Mesenteric fat pad (tissue), 1 donor: Measurements from ENCODE around the gene NAALADL1. TPM values are rescaled to one million over a fixed set of nuclear protein-coding genes. Genes with fewer than 3 reads are reported as not detected.

Experiments
- DNase-seq: peaks from one replicate; pipeline ENCODE4 v3.0.0-alpha.2; 2020; ENCODE audit warnings: low spot score
- long read RNA-seq: library from polyadenylated mRNA; unstranded; transcript quantifications from one replicate; pipeline ENCODE4 v2.0.0, GENCODE V29; 2020
- total RNA-seq: library from RNA; stranded (reverse); fragmentation: NEBNext Ultra II Directional; extraction: Animal tissue kit (Norgen Biotek cat#: 25700); gene quantifications from one replicate; pipeline ENCODE4 v1.2.1, GENCODE V29; 2021
- donor health status: DM: yes; HTN: yes; CAD: no.

The NAALADL1 gene, protein sequence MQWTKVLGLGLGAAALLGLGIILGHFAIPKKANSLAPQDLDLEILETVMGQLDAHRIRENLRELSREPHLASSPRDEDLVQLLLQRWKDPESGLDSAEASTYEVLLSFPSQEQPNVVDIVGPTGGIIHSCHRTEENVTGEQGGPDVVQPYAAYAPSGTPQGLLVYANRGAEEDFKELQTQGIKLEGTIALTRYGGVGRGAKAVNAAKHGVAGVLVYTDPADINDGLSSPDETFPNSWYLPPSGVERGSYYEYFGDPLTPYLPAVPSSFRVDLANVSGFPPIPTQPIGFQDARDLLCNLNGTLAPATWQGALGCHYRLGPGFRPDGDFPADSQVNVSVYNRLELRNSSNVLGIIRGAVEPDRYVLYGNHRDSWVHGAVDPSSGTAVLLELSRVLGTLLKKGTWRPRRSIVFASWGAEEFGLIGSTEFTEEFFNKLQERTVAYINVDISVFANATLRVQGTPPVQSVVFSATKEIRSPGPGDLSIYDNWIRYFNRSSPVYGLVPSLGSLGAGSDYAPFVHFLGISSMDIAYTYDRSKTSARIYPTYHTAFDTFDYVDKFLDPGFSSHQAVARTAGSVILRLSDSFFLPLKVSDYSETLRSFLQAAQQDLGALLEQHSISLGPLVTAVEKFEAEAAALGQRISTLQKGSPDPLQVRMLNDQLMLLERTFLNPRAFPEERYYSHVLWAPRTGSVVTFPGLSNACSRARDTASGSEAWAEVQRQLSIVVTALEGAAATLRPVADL
- total RNA-seq: 15.2 TPM
- long read RNA-seq, partial matches to known transcripts: 6 of 32 reads
- long read RNA-seq, other reads (novel, unspliced or antisense): 17 of 32 reads

DNA sequence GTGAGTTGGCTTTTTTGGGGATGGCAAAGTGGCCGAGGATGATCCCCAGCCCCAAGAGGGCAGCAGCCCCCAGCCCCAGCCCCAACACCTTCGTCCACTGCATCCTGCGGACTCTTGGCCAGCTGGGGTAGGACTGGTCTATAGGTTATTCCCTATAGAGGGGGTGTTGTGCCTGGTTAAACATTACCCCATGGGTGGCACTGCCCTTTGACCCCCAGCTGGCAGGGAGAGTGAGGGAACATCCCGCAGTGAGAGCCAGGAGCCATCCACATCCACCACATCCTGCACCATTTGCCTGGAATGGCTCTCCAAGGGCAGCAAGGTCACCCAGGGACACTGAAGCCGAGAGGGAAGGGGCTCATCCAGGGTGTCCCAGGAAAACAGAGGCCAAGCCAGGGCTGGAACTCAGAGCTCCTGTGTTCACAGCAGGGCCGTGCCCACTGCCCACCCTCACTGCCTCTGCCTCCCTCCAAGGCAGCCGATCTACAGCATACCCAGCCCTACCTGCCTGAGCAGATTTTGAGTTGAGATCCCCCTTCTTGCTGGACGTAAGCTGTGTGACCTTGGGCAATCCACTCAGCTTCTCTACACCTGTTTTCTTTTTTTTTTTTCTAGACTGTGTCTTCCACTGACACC lies at the start of gene NAALADL1:
TSS of gene NAALADL1 (minus strand) at position 135 of the 636 bp plus-strand sequence. CDS start at position 103, 32 bp downstream.
- DNase-seq: no peak

DNA sequence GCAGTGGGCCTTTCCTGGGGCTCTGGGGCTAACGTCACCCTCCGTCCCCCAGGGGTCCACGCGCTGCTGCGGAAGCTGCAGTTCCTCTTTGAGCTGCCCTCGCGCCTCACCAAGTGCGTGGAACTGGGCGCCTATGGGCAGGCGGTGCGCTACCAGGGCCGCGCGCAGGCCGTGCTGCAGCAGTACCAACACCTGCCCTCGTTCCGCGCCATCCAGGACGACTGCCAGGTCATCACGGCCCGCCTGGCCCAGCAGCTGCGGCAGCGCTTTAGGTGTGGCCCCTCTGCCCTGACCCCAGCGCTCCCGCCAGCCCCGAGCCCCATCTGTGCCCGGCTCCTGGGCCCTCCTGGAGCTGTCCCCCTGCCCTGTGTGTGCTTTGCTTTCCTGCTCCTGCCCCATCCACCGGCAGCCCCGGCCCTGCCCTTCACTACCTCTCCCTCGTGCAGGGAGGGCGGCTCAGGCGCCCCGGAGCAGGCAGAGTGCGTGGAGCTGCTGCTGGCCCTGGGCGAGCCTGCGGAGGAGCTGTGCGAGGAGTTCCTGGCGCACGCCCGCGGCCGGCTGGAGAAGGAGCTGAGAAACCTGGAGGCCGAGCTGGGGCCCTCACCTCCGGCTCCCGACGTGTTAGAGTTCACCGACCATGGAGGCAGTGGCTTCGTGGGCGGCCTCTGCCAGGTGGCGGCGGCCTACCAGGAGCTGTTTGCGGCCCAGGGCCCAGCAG lies 49.6 kb upstream of the NAALADL1 start:
- no peak for DNase-seq

DNA sequence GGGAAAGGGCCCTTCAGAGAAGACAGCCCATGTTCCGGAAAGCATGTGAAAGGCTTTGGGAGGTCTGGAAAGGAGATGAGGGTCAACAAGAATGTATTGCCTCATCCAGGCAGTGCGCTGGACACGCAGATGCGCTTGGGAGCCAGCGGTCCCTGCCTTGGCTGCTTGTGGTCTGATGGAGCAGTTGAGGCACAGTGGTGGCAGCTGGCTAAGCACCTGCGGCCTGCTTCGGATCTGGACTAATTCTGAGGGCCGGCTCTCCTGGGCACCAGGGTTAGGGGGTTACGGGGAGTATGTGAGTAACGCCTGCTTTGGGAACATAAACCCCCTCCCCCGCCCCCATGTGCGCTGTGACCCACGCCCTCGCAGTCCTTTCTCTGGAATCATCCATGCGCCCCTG lies 48.7 kb upstream of the NAALADL1 start:
- no peak for DNase-seq

DNA sequence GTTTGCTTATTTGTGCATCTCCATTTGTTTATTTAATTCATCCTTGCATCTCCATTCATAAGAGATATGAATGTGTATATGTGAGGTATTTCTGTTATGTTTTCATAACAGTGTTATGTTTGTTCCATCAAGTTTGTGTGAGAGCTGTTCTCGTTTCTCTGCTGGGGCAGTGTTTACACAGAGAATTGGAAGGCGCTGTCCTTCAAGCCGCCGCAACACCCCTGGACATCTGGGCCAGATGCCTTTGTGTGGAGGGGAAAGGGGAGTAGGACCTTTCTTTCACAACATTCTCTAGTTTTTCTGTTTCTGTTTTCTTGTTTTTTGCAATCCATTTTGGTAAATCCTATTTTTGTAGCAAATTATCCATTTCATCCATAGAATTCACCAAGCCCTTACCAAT lies 46.3 kb upstream of the NAALADL1 start:
- DNase-seq: no peak

DNA sequence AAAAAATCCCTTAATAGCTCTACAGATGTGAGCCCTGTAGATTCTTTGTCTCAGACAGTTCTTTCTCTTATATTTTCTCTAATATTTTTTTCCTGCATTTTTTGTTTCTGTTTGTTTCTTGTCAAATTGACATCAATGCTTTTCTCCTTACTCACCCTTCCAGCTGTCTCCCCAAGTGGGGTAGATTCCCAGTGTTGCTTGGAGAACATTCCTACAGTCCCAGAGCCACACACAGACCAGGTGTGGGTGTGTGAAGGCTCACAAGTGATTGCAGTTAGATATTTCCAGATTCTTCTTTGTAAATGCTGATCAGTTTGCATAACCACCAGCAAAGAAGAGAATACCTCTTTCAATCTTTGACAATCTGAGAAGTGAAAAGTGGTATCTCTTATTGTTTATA lies 45.1 kb upstream of the NAALADL1 start:
- DNase-seq: no peak

DNA sequence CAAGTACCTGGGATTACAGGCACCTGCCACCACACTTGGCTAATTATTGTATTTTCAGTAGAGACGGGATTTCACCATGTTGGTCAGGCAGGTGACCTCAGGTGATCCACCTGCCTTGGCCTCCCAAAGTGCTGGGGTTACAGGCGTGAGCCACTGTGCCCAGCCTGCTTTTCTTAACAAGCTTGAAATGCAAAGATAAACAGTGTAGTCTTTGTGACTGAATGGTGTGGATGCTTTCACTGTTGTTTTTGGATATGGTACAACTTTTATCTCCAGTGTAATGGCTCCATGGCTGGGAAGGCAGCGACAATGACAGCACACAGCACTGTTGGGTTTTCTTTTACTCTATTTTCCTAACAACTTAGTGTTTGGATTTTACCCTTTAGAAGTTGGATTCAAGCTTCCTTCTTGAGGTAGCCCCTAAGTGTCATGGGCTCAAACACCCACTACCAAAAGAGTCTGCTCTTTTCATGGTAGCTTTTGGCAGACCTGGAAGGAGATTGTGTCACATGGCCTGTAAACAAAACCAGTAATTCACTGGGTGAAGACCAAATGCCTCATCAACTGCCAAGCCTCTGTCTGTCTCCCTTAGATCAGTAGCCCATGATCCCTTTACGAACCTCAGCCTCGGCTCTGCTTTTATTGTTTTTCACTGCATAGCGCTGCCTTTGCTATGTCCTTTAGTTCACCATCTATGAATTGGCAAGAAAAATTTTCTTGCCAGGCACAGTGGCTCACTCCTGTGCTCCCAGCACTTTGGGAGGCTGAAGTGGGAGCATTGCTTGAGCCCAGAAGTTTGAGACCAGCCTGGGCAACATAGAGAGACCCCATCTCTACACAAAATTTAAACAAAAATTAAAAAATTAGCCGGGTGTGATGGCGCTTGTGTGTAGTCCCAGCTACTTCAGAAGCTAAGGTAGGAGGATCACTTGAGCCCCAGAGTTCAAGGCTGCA lies 44.1 kb upstream of the NAALADL1 start:
- no peak for DNase-seq

DNA sequence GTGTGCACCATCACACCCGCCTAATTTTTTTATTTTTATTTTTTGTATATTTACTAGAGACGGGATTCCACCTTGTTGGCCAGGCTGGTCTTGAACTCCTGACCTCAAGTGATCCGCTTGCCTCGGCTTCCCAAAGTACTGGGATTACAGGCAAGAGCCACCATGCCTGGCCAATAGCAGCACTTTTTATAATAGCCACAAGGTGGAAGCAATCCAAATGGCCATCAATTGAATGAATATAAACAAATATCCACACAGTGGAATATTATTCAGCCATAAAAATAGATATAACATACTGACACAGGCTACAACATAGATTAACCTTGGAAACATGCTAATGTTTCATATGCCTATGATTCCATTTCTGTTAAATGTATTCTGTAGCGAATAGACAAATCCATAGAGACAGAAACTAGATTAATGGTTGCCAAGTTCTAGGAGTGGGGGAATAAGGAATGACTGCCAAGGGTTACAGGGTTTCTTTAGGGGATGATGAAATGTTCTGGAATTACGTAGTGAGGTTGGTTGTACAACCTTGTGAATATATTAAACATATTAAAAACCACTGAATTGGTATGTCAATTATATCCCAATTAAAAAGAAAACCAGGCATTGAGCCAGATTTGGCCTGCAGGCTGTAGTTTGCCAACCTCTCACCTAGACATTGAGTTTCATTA lies 42.5 kb upstream of the NAALADL1 start:
- DNase-seq: no peak

DNA sequence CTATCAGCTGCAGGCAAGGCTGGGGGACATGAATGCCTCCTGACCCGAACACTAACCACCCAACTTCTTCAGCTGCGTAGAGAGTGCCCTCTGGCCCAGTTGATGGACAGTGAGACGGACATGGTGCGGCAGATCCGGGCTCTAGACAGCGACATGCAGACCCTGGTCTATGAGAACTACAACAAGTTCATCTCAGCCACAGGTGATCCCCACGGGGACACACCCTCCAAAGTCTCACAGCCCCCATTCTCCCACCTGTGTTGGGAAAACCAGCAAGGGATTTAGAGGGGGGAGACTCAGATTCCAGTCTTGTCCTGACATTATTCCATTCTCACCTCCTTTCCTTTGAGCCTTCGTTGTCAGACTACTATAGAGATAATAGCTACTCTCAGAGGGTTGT lies 38.6 kb upstream of the NAALADL1 start:
- no peak for DNase-seq

DNA sequence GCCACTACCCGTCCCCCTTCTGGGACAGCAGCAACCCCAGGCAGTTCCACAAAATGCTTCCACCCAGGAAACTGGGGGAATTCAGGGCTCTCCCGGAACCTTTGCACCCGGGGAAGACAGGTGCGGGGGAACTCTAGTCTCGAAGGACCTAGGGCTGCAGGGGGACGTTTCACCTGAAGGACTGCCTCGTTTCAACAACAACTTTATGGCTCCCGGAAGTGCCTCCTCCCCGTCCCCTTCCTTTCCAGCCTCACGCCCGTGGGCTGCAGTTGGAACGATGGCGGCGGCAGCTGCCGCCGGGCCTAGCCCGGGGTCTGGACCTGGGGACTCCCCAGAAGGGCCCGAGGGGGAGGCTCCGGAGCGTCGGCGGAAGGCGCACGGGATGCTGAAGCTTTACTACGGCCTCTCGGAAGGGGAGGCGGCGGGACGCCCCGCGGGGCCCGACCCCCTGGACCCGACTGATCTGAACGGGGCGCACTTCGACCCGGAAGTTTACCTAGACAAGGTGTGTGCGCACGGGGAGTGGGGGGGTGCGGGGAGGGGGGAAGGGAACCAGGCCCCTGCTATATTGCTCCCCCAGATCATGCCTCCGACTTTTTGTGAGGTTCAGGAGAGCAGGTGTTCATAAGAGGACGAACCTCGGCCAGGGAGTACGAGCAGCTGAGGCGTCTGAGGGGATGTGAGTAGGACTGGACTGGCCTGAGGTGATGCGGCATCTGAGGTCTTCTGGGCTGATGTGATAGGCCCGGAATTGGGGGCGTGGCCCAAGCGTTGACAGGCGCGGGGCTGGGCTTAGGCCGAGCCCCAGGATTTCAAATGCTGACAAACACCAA lies 37.8 kb upstream of the NAALADL1 start, which contains the start of gene VPS51:
TSS of gene VPS51 (plus strand) at position 241 of the 833 bp plus-strand sequence. CDS start at position 278, 37 bp downstream.
- DNase-seq: no peak

DNA sequence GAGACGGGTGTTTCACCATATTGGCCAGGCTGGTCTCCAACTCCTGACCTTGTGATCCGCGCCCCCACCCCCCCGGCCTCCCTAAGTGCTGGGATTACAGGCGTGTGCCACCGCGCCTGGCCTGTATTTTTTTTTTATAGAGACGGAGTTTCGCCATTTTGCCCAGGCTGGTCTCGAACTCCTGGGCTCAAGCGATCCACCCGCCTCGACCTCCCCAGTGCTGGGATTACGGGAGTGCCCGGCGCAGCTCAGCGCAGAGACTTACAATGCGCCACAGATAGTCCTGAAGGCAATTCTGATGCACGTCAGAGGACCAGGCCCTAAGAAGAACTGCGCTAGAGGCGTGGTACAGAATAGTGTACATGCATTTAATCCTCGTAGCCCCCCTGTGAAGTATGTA lies 37.1 kb upstream of the NAALADL1 start:
- DNase-seq: no peak

DNA sequence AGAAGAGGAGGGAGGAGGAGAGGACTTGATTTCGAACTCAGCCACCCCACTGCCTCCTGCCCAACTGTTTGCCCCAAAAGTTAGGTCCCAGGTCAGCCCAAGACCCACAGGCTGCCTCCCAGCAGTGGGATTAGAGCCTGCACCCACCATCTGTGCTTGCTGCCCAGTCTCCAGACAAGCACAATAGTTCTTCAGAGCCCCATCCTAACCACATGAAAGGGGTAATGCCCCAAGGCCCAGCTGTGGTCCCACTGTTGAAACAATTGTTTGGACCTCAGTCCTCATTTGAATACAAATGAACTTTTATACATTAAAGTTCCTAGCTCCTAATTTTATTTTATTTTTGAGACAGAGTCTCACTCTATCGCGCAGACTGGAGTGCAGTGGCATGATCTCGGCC lies 32.3 kb upstream of the NAALADL1 start:
- no peak for DNase-seq

DNA sequence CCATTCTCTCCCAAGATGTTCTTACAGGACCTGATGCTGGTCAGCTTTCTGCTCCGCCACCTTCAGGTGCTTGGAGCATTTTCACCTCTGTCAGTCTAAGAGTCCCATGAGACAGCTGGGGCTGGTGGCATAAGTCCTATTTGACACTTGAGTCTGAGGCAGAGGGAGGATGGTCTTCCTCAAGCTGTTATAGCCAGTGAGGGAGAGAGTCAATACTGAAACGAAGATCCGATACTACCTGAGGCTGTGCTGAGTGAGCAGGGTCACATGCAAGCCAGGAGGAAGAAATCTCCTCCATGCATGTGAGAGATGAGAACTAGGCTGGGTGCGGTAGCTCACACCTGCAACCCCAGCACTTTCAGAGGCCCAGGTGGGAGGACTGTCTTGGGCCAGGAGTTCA lies 31.3 kb upstream of the NAALADL1 start:
- DNase-seq: no peak

DNA sequence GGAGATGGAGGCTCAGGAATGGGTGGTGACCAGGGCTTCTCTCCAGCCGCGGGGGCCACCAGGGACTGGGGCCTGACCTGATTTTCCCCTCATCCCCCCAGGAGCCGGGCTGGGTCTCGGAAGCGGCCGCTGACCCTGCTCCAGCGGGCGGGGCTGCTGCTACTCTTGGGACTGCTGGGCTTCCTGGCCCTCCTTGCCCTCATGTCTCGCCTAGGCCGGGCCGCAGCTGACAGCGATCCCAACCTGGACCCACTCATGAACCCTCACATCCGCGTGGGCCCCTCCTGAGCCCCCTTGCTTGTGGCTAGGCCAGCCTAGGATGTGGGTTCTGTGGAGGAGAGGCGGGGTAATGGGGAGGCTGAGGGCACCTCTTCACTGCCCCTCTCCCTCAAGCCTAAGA lies 29.5 kb upstream of the NAALADL1 start:
- DNase-seq: no peak

DNA sequence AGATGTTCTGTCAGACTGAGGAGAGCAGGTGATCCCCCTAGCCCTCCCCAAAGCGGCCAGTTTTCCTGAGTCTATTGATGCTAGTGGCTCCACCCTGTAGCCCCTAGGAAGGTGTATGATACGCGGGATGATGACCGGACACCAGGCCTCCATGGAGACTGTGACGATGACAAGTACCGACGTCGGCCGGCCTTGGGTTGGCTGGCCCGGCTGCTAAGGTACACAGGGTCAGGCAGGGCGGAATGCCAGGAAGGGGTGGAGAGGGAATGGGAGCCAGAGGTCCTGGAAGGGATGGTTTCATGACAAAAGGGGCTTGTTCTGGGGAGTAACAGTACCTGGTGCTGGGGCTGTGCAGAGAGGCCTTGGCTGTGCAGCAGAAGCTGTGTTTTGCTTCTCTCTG lies 28.9 kb upstream of the NAALADL1 start:
- DNase-seq: no peak

DNA sequence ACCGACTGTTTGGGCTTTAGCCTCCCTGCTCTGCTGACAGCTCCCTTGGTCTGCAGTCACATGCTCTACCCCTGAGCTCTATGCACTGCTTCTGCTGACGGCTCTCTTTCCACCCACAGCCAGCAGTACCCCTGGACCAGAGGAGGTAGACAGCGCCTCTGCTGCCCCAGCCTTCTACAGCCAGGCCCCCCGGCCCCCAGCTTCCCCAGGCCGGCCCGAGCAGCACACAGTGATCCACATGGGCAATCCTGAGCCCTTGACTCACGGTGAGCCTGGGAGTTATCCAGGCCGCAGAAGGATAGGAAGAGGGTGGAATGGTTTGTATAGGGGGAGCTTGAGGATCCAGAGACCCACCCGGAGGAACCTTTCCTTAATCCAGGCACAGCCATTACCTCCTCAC lies 28.5 kb upstream of the NAALADL1 start:
- DNase-seq: no peak

DNA sequence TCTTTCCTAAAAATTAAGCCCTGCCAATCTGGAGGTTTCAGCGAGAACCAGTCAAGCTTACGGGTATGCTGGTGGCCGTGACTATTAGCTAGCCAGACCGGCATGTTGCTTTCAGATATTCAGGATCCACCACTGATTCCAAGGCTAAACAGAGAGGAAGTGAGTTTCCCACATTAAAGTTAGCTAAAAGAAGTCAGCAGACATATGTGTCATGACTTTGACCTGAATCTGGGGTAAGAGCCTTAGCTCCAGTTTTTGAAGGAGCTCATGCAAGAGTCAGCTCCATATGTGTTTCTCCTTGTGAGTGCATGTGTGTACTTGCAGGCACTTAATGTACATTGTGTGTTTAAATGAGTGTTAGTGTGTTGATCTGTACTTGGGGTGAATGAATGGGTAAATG lies 27.1 kb upstream of the NAALADL1 start:
- DNase-seq: no peak

DNA sequence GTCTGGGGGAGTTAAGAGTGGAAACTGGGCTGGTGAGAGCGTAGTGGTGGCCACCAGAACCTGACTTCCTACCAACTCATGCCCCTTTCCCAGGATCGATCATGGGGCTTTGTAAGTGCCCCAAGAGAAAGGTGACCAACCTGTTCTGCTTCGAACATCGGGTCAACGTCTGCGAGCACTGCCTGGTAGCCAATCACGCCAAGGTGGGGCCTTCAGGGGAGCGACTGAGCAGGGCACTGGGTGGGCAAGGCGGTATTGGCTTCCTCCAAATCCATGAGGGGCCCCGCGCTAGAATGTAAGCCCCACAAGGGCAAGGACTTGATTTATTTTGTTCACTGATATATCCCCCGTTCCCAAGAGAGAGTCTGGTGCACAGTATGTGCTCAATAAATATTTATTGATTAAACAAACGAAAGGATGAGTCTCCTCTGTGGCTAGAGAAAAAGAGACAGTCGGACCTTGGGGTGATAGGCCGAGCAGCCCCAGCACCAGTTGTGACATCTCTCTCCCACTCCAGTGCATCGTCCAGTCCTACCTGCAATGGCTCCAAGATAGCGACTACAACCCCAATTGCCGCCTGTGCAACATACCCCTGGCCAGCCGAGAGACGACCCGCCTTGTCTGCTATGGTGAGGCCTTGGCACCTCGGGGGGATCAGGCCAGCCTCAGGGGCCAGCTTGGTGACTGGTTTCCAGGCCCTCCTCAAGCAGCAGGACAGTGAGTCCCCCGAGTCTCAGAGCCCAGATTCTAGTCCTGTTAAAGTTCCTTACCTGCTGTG lies 26.4 kb upstream of the NAALADL1 start:
- DNase-seq: no peak
